Ascending aorta (tissue), 2 donors: ENCODE measurements around the gene SMYD2. TPM values are rescaled to one million over a fixed set of nuclear protein-coding genes. Genes with fewer than 3 reads are reported as not detected.

ENCODE experiments used
- DNase-seq, 2 donors: peaks; one replicate each; pipeline ENCODE4 v3.0.0-alpha.2; 2019; ENCODE audit warnings: low spot score in 2 of 2
- H3K27ac ChIP-seq, 2 donors: fragments of 200-600 bp; sonication (generic); one replicate each; pipeline ENCODE4 v1.5.1; 2016 to 2017; ENCODE audit warnings: mild to moderate bottlenecking in 1 of 2
- H3K27me3 ChIP-seq: fragments of 200-600 bp; sonication (generic); one replicate; pipeline ENCODE4 v1.5.1; 2017
- H3K36me3 ChIP-seq, 2 donors: fragments of 200-600 bp; sonication (generic); one replicate each; pipeline ENCODE4 v1.5.1; 2016
- H3K4me1 ChIP-seq, 2 donors: fragments of 200-600 bp; sonication (generic); one replicate each; pipeline ENCODE4 v1.5.1; 2016 to 2017; ENCODE audit warnings: mild to moderate bottlenecking in 1 of 2
- H3K4me3 ChIP-seq, 2 donors: fragments of 200-600 bp; sonication (generic); one replicate each; pipeline ENCODE4 v1.5.1; 2016 to 2017; ENCODE audit warnings: mild to moderate bottlenecking in 1 of 2
- H3K9me3 ChIP-seq, 2 donors: fragments of 200-600 bp; sonication (generic); one replicate each; pipeline ENCODE4 v1.5.1; 2016
- intact Hi-C: fragments of 100-400 bp; cut with DNase I; formaldehyde crosslinking; loops from one replicate; pipeline ENCODE4 v1.15.1; 2023
- total RNA-seq: library from RNA; depleted of rRNA; stranded (reverse); fragments of >200 nt; gene quantifications from one replicate; pipeline ENCODE4 v1.1.0, GENCODE V29; 2016
- TF ChIP-seq, protein P1 (sequence below), 3 experiments: fragments of 200-600 bp in 2 of 3; fragments of 450-650 bp in 1 of 3; sonication (generic) in 2 of 3; IDR thresholded peaks; one replicate each; pipeline ENCODE4 v1.5.1; 2016 to 2019; ENCODE audit warnings: antibody characterized with exemption in 3 of 3, mild to moderate bottlenecking in 1 of 3, moderate library complexity in 1 of 3

The SMYD2 gene
- total RNA-seq, 1 donor from 2014 or later = 2.4 TPM

DNA sequence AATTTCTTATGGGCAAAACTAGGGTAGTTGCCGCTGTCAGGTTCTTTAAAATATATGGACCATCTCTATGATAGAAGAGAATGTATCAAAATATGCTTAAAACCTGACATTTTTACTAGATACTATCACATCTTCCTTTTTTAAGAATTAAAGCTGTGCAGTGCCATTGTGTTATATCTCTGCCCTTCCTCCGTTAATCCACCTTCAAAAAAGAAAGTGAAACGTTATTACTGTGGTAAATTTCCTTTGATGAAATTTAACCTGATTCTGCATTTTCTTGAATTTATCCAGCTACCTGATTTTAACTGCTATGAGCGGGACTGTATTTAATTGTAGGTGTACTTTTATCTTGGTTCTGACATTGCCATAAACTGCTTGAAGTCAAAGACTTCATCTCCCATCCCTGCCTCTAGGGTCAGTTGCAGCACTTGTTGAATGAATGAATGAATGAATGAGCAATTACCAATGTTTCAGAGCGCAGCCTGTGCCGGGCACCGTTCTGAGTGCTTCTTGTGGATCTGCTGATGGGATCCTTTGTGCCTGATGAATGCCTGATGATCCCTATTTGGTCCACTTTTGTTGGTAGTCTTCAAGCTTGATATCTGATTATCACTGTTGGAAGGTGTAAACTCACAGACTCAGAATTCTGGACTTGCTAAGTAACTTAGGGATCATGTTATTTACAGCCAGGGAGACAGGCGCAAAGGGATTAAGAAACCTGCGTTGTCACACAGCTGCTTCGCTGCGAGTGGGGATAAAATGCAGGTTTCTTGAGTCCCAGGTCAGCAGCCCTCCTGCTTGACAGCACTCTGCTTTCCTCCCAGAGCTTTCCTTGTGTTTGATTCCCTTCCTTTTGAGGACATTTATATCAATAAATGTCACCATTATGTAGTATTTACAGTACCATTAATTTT, 30.1 kb downstream of the SMYD2 start:
- H3K27ac ChIP-seq = no peak overlapping the region
- H3K36me3 ChIP-seq = no peaks in the 10 kb centered on the region
- H3K9me3 ChIP-seq = no peaks in the 10 kb centered on the region
- no peaks in the 10 kb centered on the region for H3K4me1 ChIP-seq
- no peak overlapping the region for H3K4me3 ChIP-seq
- intact Hi-C loops = no loop called here
- no peak for DNase-seq
- H3K27me3 ChIP-seq = no peaks in the 10 kb centered on the region
- TF ChIP-seq, protein P1, sequence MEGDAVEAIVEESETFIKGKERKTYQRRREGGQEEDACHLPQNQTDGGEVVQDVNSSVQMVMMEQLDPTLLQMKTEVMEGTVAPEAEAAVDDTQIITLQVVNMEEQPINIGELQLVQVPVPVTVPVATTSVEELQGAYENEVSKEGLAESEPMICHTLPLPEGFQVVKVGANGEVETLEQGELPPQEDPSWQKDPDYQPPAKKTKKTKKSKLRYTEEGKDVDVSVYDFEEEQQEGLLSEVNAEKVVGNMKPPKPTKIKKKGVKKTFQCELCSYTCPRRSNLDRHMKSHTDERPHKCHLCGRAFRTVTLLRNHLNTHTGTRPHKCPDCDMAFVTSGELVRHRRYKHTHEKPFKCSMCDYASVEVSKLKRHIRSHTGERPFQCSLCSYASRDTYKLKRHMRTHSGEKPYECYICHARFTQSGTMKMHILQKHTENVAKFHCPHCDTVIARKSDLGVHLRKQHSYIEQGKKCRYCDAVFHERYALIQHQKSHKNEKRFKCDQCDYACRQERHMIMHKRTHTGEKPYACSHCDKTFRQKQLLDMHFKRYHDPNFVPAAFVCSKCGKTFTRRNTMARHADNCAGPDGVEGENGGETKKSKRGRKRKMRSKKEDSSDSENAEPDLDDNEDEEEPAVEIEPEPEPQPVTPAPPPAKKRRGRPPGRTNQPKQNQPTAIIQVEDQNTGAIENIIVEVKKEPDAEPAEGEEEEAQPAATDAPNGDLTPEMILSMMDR (IDR thresholded peaks at IDR 0.05) = no peak

GRCh38 chr1:214312530-214313051, 31.6 kb downstream of the SMYD2 start:
- Histone ChIP-seq H3K36me3 (no peaks in the 10 kb centered on the region), H3K4me1 (no peaks in the 10 kb centered on the region), H3K4me3 (no peak overlapping the region), H3K27me3 (no peaks in the 10 kb centered on the region), H3K27ac (no peak overlapping the region), H3K9me3 (no peaks in the 10 kb centered on the region)
- DNase-seq = no peak
- TF ChIP-seq, protein P1 (IDR thresholded peaks at IDR 0.05) = no peak
- intact Hi-C loops = no loop called here

GRCh38 chr1:214314178-214314843, 33.4 kb downstream of the SMYD2 start:
- H3K4me1 ChIP-seq = no peaks in the 10 kb centered on the region
- H3K27ac ChIP-seq = no peak overlapping the region
- TF ChIP-seq, protein P1 (IDR thresholded peaks at IDR 0.05) = no peak
- no peak overlapping the region for H3K4me3 ChIP-seq
- H3K27me3 ChIP-seq = no peaks in the 10 kb centered on the region
- no peaks in the 10 kb centered on the region for H3K9me3 ChIP-seq
- no peak for DNase-seq
- intact Hi-C loops = no loop called here
- peaks cover 0 to 4% of the 10 kb centered on the region in 2 donors for H3K36me3 ChIP-seq

DNA sequence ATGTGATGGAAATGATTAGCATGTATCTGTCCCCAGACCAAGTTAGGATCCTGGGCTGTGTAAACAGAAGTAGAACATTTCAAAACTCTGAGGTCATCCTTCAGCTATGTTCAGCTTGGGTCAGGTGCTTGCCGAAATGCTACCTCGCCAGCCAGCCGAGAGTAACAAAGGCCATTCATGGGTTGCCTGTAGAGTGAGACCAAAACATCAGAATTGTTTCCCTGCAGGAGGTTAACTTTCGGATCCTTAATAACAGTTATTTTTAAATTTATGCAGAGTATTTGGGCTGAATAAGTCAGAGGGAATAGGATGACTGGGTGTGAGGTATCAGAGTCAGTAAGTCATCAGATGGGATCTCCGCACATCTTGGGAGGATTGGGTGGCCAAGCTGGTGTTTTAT, 35.6 kb downstream of the SMYD2 start:
- Histone ChIP-seq H3K27ac (no peak overlapping the region), H3K4me1 (no peaks in the 10 kb centered on the region), H3K4me3 (no peak overlapping the region), H3K27me3 (no peaks in the 10 kb centered on the region), H3K36me3 (peaks cover 0 to 4% of the 10 kb centered on the region in 2 donors), H3K9me3 (no peaks in the 10 kb centered on the region)
- DNase-seq = no peak
- intact Hi-C loops = no loop called here
- TF ChIP-seq, protein P1 (IDR thresholded peaks at IDR 0.05) = no peak

DNA sequence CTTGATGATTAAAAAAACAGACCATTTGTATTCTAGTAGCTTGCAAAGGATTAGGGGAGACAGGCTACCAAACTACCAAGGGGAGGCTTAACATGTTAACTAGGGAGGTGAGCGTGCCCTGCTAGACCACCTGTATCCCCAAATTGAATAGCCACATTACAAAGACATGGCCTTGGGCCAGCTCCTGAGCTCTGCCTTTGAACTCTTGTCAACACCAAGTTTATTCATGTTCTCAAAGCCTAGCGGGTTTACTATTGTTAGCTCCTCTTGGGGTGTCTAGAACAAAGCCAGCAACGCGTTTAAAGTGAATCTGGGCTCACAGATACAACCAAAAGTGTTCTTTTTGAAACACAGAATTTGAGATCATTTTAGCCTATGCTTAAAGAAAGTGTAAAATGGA, 36.3 kb downstream of the SMYD2 start:
- no peaks in the 10 kb centered on the region for H3K9me3 ChIP-seq
- no peaks in the 10 kb centered on the region for H3K27me3 ChIP-seq
- no peak overlapping the region for H3K4me3 ChIP-seq
- no peak overlapping the region for H3K27ac ChIP-seq
- H3K4me1 ChIP-seq = no peaks in the 10 kb centered on the region
- DNase-seq = no peak
- peaks cover 0 to 4% of the 10 kb centered on the region in 2 donors for H3K36me3 ChIP-seq
- TF ChIP-seq, protein P1 (IDR thresholded peaks at IDR 0.05) = no peak
- intact Hi-C loops = no loop called here
